B cell (primary cell): ENCODE measurements around the gene JAKMIP2.

Experiments
- EZH2 ChIP-seq: IDR thresholded peaks from 2 replicates; pipeline ENCODE4 v1.6.1; 2012; ENCODE audit warnings: borderline replicate concordance, low read depth, mild to moderate bottlenecking, moderate library complexity, low read length; ENCODE audit not compliant: insufficient read depth, poor library complexity, severe bottlenecking
- TF ChIP-seq, protein P1 (sequence below): fragments of 200-600 bp; IDR thresholded peaks from one replicate; pipeline ENCODE4 v1.8.0; 2022; ENCODE audit warnings: antibody characterized with exemption, mild to moderate bottlenecking

DNA sequence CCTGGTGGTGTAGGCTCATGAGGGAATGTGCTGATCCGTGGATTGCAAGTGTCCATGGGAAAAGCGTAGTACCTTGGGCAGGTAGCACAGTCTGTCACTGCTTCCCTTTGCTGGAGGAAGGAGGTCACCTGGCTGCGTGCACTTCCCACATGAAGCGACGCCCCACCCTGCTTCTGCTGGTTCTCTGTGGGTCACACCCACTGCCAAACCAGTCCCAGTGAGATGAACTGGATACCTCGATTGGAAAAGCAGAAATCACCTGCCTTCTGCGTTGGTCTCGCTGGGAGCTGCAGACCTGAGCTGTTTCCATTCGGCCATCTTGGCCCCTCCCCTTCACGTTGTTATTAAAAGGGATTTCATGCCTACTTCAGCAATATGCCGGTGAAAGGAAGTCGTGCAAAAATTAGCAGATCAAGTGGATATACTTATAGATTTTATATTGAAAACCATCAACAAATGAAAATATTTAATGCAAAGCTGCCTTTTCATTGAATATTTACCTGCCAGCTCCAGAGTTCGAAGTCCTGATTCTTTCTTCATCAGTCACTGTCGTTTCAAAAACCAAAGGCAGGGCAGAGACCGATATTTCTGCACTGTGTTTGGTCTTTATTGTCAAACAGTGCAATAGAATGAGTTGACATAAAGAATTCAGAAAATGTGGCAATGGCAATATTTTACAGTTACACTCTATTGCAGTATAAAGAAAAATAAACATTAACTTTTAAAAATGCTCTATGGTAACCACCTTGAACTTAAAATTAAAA lies 123.2 kb downstream of the JAKMIP2 start:
- TF ChIP-seq, protein P1, sequence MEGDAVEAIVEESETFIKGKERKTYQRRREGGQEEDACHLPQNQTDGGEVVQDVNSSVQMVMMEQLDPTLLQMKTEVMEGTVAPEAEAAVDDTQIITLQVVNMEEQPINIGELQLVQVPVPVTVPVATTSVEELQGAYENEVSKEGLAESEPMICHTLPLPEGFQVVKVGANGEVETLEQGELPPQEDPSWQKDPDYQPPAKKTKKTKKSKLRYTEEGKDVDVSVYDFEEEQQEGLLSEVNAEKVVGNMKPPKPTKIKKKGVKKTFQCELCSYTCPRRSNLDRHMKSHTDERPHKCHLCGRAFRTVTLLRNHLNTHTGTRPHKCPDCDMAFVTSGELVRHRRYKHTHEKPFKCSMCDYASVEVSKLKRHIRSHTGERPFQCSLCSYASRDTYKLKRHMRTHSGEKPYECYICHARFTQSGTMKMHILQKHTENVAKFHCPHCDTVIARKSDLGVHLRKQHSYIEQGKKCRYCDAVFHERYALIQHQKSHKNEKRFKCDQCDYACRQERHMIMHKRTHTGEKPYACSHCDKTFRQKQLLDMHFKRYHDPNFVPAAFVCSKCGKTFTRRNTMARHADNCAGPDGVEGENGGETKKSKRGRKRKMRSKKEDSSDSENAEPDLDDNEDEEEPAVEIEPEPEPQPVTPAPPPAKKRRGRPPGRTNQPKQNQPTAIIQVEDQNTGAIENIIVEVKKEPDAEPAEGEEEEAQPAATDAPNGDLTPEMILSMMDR = no peak
- TF ChIP-seq EZH2 = no peak
